NCI-H82 treated with DMSO at 0.1 percent for 48 hours (cell line): ENCODE results near the gene ZNF516.

Source experiments
- DNase-seq: peaks from one replicate; lab custom pipeline; 2025; ENCODE audit not compliant: unreplicated experiment; lab: John Stamatoyannopoulos, UW

ZNF516 gene

GRCh38 chr18:76368976-76369375, 126.1 kb downstream of the ZNF516 start:
- no peak for DNase-seq

- DNase-seq, result no peak
These were observed 126.8 kb downstream of the ZNF516 start for GRCh38 chr18:76368271-76368670.

DNA sequence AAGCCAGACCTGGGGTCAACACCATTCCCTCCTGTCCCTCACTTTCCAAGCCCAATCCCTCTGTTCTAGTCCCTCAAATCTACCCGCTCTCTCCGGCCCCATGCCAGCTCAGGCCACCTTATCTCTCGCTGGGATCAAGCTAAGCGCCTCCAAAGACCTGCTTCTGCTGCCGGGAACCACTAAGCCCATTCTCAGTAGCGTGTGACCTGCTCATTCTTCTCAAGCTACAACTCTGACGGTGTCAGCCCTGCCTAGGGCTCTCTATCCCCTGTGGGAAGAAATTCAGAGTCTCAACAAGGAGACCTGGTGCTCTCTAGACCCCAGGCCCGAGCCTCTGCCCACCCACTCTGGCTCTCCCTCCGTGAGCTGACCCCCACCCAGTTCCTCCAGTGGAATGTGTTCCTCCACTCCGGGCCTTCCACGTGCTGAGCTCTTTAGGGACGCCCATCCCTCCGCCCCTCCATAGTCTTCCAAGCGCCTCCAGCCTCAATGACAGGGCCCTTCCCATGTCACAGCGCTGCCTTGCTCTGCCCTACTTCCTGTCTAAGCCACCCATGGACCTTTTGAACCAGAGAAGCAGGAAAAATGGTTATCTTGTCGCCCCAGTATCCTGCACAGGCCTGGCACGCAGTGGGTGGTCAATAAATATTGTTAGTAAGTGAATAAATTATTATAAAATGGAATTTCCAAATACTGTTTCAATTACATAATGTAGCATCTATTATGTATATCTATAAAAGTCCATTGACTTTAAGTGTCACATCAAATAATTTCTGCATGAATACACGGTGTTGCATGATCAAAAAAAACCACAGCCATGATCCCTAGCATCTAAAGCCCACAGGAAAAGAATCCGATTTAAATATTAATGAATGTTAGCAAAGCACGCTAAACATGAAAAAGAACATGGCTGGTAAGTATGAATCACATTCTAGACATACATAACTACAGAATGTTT, 127.6 kb downstream of the ZNF516 start:
- no peak for DNase-seq

DNA sequence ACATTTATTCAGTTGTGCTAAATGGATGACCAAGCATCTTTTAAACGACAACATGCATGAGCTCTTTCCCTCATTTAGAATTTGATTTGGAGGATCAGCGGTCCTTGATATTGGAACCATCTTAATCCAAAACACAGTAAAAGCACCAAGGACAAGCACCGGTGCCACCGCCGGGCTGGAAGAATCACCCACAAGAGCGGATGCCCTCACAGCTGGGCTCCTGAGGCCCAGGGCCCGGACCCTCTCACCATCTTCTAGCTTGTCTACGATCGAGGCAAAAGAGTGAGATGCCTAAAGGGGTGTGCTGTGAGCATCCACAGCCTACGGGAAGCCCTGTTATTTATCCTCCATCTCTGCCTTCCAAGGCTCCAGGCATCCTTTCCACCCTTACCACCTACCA, 129.5 kb downstream of the ZNF516 start:
- no peak for DNase-seq

DNA sequence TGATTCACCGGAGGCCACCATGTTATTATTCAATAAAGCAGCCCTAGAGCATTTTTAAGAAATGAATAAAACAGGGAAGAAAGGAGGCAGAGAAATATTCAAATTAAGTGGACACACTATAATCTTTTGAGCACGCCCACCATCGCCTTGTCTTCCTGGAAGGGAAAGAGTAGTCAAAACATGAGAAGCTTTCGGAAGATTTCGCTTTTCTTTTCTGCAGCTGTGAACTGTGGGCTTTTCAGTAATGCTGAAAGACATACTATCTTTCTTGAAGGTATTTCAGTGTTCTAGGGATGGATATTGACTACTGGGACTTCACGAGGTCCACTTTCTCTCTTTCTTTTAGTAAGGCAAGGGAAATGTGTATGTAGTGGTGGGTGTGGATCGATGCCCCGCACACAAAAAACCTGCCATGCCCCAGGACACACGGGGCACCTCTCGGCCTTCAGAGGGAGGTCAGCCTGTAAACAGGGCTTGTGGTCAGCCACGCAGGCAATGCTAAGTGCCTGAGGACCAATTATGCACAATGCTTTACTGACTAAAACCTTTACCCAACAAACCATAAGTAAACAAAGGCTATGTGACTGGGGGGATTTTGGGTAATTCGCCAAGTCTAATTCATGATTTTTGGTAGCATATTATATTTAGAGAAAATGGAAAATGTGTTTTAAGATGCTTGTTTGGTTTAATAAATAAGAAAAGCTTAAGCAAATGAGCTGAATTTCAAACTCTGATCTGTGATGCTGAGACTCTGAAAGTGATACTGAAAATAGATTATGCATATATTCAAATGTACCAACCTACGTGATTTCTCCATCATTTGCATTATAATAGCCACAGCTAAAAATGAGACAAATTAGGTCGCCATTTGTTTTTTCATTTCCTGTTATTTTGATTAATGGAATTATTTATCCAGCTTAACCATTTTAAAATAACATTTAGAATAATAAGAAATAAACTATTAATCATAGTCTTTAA, 130.5 kb downstream of the ZNF516 start:
- DNase-seq, result no peak

DNA sequence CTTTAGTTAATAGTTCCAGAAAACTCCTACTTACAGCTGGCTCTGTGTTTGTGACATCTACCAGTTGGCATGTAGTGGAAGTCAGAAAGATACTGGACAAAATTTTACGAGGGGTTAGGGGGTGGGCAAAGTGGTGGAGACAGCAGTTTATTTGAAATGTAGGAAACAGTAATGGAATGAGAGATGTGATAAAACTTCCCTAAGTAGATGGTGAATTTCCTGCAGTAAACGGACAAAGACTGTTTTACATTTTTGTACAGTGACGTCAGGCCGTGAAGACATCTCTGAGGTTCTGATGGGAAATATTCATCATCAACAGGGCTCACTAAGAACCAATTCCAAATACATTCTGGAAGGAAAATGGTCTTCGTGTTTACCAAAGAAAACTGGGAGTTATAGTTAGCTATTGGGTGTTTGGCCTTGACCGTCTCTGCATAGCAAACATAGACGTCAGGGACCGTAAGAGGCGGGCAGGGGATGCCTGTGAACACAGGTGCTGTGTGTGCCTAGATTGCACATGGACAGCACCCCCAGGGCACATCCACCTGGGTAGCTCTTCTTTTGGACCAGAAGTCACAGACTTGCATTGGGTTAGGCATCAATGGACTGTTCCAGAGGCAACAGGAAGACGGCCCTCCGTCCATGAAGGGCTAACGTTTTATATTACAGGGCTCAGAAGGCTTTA, 131.5 kb downstream of the ZNF516 start:
- DNase-seq, result no peak

- DNase-seq, result no peak
These were observed 132.4 kb downstream of the ZNF516 start for GRCh38 chr18:76362676-76363075.

DNA sequence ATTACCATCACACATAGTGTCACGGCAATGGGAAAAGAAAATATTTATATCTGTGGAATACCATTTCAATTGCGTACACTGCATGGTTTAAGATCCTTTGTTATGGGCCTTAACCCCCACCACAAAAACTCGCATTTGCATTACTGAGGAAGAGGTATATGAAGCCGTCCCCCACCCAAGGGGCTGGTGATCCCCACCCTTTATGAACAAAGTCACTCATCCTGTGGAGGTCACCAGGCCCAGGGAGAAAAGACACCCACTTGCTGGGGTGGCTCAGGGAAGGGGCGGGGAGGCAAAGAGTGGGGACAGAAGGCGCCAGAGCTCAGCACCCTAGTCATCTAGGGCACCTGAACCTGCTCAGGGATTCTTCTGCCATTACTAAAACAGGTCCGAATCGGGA, 133.8 kb downstream of the ZNF516 start:
- DNase-seq, result no peak

DNA sequence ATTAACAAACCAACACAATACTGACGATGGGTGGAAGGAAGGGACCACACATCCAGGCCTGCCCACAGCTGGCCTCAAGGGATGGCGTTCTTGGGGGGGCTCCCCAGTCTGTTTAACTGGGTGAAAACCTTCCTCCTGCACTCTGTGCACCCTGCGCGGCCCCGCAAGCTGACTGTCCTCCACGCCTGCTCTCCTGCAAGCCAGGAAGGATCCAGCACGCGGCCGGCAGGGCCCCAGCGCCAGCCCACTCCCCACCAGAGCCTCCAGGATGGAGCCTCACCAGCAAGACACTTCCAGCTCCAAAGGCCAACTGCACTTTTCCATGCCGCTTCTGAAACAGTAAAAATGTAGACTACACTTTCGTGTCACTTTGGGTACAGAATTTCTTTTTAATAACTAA, 135.1 kb downstream of the ZNF516 start:
- DNase-seq, result no peak

DNA sequence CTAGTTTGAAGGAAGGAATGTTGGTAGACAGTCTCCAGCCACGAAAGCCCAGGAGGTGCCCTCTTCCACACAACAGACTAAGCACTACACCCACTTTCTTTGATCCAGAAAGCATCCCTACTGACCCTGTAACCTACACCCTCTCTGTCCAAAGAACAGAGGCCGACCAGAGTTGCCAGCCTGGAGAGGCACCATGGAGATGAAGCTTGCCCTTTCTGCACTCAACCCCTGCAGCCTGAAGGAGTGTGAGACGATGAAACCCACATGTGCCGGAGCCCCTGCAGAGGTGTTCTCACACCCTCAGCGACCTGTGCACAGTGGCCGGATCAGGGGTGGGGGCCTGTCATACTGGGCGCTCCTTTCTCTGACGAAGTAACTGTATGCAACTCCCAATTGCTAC, 136.3 kb downstream of the ZNF516 start:
- DNase-seq, result no peak

- no peak for DNase-seq
These were observed 137.3 kb downstream of the ZNF516 start for GRCh38 chr18:76357585-76358260.

DNA sequence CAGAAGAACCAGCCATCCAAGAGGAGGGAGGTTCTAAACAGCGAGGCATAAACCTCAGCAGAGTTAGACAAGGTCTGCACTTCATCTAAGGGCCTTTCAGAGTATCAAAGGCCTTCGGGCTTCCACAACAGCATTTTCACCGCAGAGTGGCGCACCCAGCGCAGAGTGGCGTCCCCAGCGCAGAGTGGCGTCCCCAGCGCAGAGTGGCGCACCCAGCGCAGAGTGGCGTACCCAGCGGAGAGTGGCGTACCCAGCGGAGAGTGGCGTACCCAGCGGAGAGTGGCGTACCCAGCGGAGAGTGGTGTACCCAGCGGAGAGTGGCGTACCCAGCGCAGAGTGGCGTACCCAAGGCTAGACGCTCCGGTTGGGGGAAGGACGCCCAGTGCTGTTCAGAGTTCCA, 137.9 kb downstream of the ZNF516 start:
- DNase-seq, result no peak

- DNase-seq, result no peak
These were observed 138.4 kb downstream of the ZNF516 start for GRCh38 chr18:76356666-76357065.

DNA sequence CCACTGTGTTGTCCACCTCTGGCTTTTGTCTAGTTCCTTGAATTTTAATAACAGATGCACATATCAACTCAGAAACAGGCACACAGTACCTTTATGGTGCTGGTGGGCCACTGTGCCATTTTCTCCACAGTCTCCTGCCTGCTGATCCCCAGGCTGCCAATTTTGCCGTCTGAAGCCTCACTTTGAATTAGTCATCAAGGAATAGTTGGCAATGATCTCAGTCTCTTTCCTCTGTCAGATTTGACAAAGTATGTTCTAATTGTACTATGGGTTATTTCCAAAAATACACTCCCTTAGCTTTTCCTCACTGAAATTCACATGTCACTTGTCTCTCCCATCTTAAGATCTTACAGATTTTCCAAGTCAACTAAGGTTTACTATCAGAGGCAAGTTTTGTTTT, 140.7 kb downstream of the ZNF516 start:
- DNase-seq, result no peak

GRCh38 chr18:76353500-76353899, 141.5 kb downstream of the ZNF516 start:
- no peak for DNase-seq

DNA sequence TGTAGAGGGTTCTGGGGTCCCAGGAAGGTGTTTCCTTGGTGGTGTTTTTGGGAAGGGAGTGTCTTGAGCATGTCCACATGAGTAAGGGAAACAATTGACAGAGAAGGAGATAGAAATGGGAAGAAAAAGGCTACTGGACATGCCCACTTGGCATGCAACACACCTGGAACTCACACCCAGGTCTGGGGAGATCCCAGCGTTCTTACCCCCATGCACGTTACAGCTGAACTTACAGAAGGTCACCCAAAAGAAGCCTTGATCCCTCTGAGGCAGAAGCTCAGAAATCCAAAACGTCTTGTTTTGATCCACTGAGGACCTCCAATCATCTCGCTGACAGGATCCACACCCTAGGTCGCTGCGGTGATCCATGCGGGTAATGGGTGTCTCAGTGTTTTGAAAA, 142.0 kb downstream of the ZNF516 start:
- no peak for DNase-seq

- DNase-seq, result peak; percentile 19
These were observed 143.0 kb downstream of the ZNF516 start for GRCh38 chr18:76351961-76352581.

DNA sequence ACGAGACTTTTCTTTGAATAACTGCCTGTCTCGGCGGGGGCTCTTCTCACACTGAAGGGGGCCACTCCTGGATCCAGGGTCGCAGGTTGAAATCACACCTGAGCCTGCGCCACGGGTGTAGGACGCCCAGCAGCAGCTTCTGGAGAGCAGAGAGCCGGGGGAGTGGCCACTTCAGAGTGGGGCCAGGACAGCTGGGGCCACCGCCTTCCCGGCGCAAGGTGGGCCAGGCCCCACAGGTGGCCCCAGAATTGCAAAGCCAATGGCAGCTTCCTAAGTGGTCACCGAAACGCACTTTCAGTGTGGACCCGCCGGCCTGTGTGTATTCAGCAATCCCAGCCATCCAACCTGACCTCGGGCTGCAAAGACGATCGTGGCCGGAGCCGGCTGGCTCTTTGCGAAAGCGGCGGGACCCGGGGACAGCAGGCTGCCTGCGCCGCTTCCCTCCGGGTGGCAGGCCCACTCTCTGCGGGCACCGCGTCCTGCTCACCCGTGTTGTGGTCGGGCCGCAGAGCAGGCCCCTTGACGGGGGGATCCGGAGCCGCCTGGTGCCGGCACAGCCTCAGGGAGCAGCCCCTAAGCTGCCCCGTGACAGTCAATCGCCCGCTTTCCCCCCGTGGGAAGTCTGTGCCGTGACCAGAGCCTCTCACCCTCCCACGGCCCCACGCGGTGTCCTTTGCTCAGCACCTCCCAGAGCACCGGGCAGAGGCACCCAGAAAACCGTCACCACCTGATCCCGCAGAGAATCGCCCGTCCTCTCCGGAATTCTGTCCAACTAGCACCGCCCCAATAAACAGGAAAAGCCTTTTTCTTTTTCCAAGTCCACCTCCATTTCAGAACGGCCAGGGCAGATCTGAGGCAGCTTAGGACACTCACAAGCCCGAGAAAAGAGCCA, 144.7 kb downstream of the ZNF516 start:
- no peak for DNase-seq

- peak; percentile 51 for DNase-seq
These were observed 145.9 kb downstream of the ZNF516 start for GRCh38 chr18:76349067-76349715.
